Fibroblast of lung (primary cell): Measurements from ENCODE around the gene JAKMIP1. TPM values are rescaled to one million over a fixed set of nuclear protein-coding genes. Genes with fewer than 3 reads are reported as not detected.

Source experiments
- DNase-seq, 2 donors: peaks; one replicate each; pipeline versions ENCODE4 v3.0.0 to v3.0.0-alpha.2; 2010; ENCODE audit warnings: low read depth in 2 of 2
- H2AFZ ChIP-seq: 2 replicates; pipeline ENCODE4 v1.5.1; 2012; ENCODE audit warnings: low read length, control low read depth, inconsistent platforms
- H3K27ac ChIP-seq: 2 replicates; pipeline ENCODE4 v1.5.1; 2011; ENCODE audit warnings: low read length, control low read depth; ENCODE audit not compliant: insufficient read depth
- H3K27me3 ChIP-seq: 2 replicates; pipeline ENCODE4 v1.5.1; 2011; ENCODE audit warnings: mild to moderate bottlenecking, low read length; ENCODE audit not compliant: control insufficient read depth, insufficient read depth
- H3K36me3 ChIP-seq: 2 replicates; pipeline ENCODE4 v1.5.1; 2011; ENCODE audit warnings: low read length; ENCODE audit not compliant: control insufficient read depth, insufficient read depth
- H3K4me1 ChIP-seq: 2 replicates; pipeline ENCODE4 v1.5.1; 2011; ENCODE audit warnings: low read length; ENCODE audit not compliant: control insufficient read depth, insufficient read depth; ENCODE audit errors: extremely low read depth
- H3K4me2 ChIP-seq: 2 replicates; pipeline ENCODE4 v1.5.1; 2011; ENCODE audit warnings: low read length, control low read depth; ENCODE audit not compliant: insufficient read depth; ENCODE audit errors: extremely low read depth
- H3K4me3 ChIP-seq, 4 experiments: fragments of 200-600 bp in 1 of 4; sonication (generic) in 1 of 4; replicated peaks in 1 of 4; 2 replicates each; pipeline ENCODE4 v1.5.1; 2011 to 2016; ENCODE audit warnings: low read length in 4 of 4, low read depth in 3 of 4, mild to moderate bottlenecking in 3 of 4, control low read depth in 2 of 4, inconsistent platforms in 1 of 4, mixed read lengths in 1 of 4; ENCODE audit not compliant: insufficient read depth in 1 of 4; ENCODE audit errors: control extremely low read depth in 1 of 4
- H3K79me2 ChIP-seq: 2 replicates; pipeline ENCODE4 v1.5.1; 2012; ENCODE audit warnings: mild to moderate bottlenecking, low read length, inconsistent platforms; ENCODE audit not compliant: control insufficient read depth, insufficient read depth
- H3K9ac ChIP-seq: 2 replicates; pipeline ENCODE4 v1.5.1; 2011; ENCODE audit warnings: mild to moderate bottlenecking, low read length, control low read depth; ENCODE audit not compliant: insufficient read depth
- H3K9me3 ChIP-seq: 2 replicates; pipeline ENCODE4 v1.5.1; 2012; ENCODE audit warnings: low read depth, low read length; ENCODE audit not compliant: control insufficient read depth, insufficient read depth
- H4K20me1 ChIP-seq: 2 replicates; pipeline ENCODE4 v1.5.1; 2011; ENCODE audit warnings: low read length; ENCODE audit not compliant: control insufficient read depth, insufficient read depth; ENCODE audit errors: extremely low read depth
- EZH2 ChIP-seq: IDR thresholded peaks from 2 replicates; pipeline ENCODE4 v1.5.1; 2012; ENCODE audit warnings: low read length, control low read depth, mild to moderate bottlenecking; ENCODE audit errors: missing control alignments
- polyA plus RNA-seq, 2 donors: library from polyadenylated mRNA; depleted of rRNA in 1 of 2; stranded (reverse) in 1 of 2; unstranded in 1 of 2; fragments of >200 nt; gene quantifications; 2 replicates each; pipeline ENCODE4 v1.2.1, GENCODE V29; 2011 to 2012; ENCODE audit warnings: missing spikeins in 1 of 2
- total RNA-seq: library from RNA; depleted of rRNA; stranded (reverse); fragments of >200 nt; gene quantifications from 2 replicates; pipeline ENCODE4 v1.2.1, GENCODE V29; 2014
- TF ChIP-seq, protein P1 (sequence below), 2 donors: IDR thresholded peaks in 1 of 2; conservative IDR thresholded peaks in 1 of 2; 1 replicate in 1 of 2; 2 replicates in 1 of 2; pipeline ENCODE4 v1.5.1; 2011 to 2012; ENCODE audit warnings: low read length in 2 of 2, control low read depth in 1 of 2, inconsistent platforms in 1 of 2, low read depth in 1 of 2, mild to moderate bottlenecking in 1 of 2

Gene JAKMIP1
- total and polyA plus RNA-seq, 2 donors (not counting 1 experiment from before 2014, with no cell fraction given) = not detected

DNA sequence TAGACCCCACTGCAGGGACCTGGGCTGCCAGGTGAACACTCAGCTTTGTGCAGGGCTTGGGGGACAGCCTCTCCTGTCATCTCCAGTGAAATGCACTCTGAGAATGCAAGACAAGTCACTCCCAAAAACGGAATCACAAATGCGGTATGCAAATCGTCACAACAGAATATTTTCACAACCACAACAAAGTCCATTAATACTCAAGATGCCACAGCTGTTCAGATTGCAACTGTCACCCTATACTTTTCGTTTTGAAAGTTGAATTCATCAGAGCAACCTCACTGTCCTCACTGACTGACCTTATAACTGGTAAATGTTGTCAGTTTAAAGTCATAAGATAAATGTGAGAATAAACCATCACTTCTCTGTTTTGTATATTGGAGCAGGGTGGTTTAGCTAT, 16.6 kb downstream of the JAKMIP1 start:
- no peak overlapping the region for H3K27ac ChIP-seq
- no peaks in the 10 kb centered on the region for H3K79me2 ChIP-seq
- H3K9ac ChIP-seq = no peak overlapping the region

DNA sequence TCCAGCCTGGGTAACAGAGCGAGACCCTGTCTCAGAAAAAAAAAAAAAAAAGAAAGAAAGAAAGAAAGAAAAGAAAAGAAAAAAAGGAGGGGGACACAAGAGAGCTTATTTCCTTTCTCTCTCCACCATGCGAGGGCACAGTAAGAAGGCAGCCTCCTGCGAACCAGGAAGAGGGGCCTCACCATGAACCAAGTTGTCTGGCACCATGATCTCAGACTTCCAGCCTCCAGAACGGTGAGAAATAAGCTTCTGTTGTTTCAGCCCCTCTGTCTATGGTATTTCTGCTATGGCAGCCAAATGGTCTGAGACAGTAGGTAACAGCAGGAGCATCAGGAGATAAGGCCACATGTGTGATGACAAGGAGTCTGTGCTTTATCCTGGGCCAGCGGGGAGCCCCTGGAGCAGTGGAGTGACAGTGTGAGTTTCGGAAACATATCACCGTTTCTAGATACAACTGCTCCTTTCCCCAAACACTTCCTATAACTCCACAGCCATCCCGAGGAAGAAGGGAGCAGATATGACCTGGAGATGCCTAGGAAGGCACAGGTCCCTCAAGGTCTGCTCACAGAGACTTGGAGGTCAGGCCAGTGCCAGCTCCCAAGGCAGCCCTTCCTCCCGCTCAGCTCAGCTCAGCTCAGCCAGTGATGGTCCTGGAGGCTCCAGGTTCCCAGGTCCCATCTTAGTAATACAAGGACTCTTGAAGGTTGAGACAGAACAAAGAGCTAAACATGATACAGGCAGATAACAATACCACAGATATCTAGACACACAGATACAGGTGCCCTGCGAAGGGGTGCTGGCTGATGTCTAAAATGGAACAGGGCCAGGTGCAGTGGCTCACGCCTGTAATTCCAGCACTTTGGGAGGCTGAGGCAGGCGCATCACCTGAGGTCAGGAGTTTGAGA, 17.7 kb downstream of the JAKMIP1 start:
- Histone ChIP-seq H3K27me3 (no peaks in the 10 kb centered on the region), H3K9me3 (no peaks in the 10 kb centered on the region), H4K20me1 (no peaks in the 10 kb centered on the region), H3K27ac (no peak overlapping the region), H3K36me3 (no peaks in the 10 kb centered on the region), H2AFZ (no peak overlapping the region), H3K4me3 (no peak overlapping the region), H3K79me2 (no peaks in the 10 kb centered on the region), H3K4me1 (no peaks in the 10 kb centered on the region), H3K4me2 (no peak overlapping the region), H3K9ac (no peak overlapping the region)
- TF ChIP-seq, protein P1, sequence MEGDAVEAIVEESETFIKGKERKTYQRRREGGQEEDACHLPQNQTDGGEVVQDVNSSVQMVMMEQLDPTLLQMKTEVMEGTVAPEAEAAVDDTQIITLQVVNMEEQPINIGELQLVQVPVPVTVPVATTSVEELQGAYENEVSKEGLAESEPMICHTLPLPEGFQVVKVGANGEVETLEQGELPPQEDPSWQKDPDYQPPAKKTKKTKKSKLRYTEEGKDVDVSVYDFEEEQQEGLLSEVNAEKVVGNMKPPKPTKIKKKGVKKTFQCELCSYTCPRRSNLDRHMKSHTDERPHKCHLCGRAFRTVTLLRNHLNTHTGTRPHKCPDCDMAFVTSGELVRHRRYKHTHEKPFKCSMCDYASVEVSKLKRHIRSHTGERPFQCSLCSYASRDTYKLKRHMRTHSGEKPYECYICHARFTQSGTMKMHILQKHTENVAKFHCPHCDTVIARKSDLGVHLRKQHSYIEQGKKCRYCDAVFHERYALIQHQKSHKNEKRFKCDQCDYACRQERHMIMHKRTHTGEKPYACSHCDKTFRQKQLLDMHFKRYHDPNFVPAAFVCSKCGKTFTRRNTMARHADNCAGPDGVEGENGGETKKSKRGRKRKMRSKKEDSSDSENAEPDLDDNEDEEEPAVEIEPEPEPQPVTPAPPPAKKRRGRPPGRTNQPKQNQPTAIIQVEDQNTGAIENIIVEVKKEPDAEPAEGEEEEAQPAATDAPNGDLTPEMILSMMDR (conservative IDR thresholded peaks at IDR 0.05 in 1 of 2, IDR thresholded peaks at IDR 0.05 in 1 of 2; ENCODE audit: low read depth in 1 of 2, low read length in 2 of 2) = no peak
- no peak for TF ChIP-seq EZH2
- DNase-seq = no peak

More for the DNA sequence above, 16.6 kb downstream of the JAKMIP1 start:
- Histone ChIP-seq H4K20me1 (no peaks in the 10 kb centered on the region), H3K4me1 (no peaks in the 10 kb centered on the region), H2AFZ (no peak overlapping the region), H3K4me2 (no peak overlapping the region), H3K4me3 (no peak overlapping the region), H3K36me3 (no peaks in the 10 kb centered on the region), H3K9me3 (no peaks in the 10 kb centered on the region), H3K27me3 (no peaks in the 10 kb centered on the region)
- TF ChIP-seq EZH2 = no peak
- TF ChIP-seq, protein P1 (conservative IDR thresholded peaks at IDR 0.05 in 1 of 2, IDR thresholded peaks at IDR 0.05 in 1 of 2; ENCODE audit: low read depth in 1 of 2, low read length in 2 of 2) = no peak
- no peak for DNase-seq

GRCh38 chr4:6180841-6181631, 19.3 kb downstream of the JAKMIP1 start:
- no peaks in the 10 kb centered on the region for H3K36me3 ChIP-seq
- H2AFZ ChIP-seq = no peak overlapping the region
- no peak overlapping the region for H3K27ac ChIP-seq
- no peak overlapping the region for H3K9ac ChIP-seq
- H3K4me3 ChIP-seq = no peak overlapping the region
- no peak for DNase-seq
- no peaks in the 10 kb centered on the region for H4K20me1 ChIP-seq
- H3K4me2 ChIP-seq = no peak overlapping the region
- H3K79me2 ChIP-seq = no peaks in the 10 kb centered on the region
- TF ChIP-seq, protein P1 (conservative IDR thresholded peaks at IDR 0.05 in 1 of 2, IDR thresholded peaks at IDR 0.05 in 1 of 2; ENCODE audit: low read depth in 1 of 2, low read length in 2 of 2) = no peak
- TF ChIP-seq EZH2 = no peak
- H3K27me3 ChIP-seq = no peaks in the 10 kb centered on the region
- no peaks in the 10 kb centered on the region for H3K9me3 ChIP-seq
- no peaks in the 10 kb centered on the region for H3K4me1 ChIP-seq
